GM19351 (cell line): ENCODE data around the gene IGSF9.

Experiments
- ATAC-seq: cut with Tn5 transposase; IDR thresholded peaks from one replicate; pipeline ENCODE4 v1.9.1; 2021; ENCODE audit warnings: mild to moderate bottlenecking, moderate library complexity; ENCODE audit not compliant: unreplicated experiment

IGSF9 gene

GRCh38 chr1:159974350-159974965, 29.0 kb upstream of the IGSF9 start:
- no peak for ATAC-seq

GRCh38 chr1:159973350-159973940, 28.0 kb upstream of the IGSF9 start:
- ATAC-seq = no peak

GRCh38 chr1:159972443-159973205, 27.2 kb upstream of the IGSF9 start:
- no peak for ATAC-seq

GRCh38 chr1:159970932-159971342, 25.5 kb upstream of the IGSF9 start:
- ATAC-seq = no peak

- ATAC-seq = no peak
Measured at GRCh38 chr1:159968901-159969300, 23.5 kb upstream of the IGSF9 start.

GRCh38 chr1:159965263-159965662, 19.9 kb upstream of the IGSF9 start:
- ATAC-seq = no peak

GRCh38 chr1:159964144-159964543, 18.7 kb upstream of the IGSF9 start:
- no peak for ATAC-seq

GRCh38 chr1:159962176-159962575, 16.8 kb upstream of the IGSF9 start:
- ATAC-seq = no peak

- no peak for ATAC-seq
Measured at GRCh38 chr1:159961636-159962035, 16.2 kb upstream of the IGSF9 start.

- no peak for ATAC-seq
Measured at GRCh38 chr1:159960721-159961381, 15.4 kb upstream of the IGSF9 start.

- ATAC-seq = no peak
Measured at GRCh38 chr1:159959451-159959850, 14.0 kb upstream of the IGSF9 start.

- peak; percentile 69 for ATAC-seq
Measured at GRCh38 chr1:159958719-159959380, 13.4 kb upstream of the IGSF9 start.

- no peak for ATAC-seq
Measured at GRCh38 chr1:159957824-159958268, 12.4 kb upstream of the IGSF9 start.

- no peak for ATAC-seq
Measured at GRCh38 chr1:159955456-159955855, 10.0 kb upstream of the IGSF9 start.

- no peak for ATAC-seq
Measured at GRCh38 chr1:159953536-159954515, 8.4 kb upstream of the IGSF9 start, which contains the start of gene SLAMF9. SLAMF9 (minus strand) TSS chr1:159954237; CDS start chr1:159954137, 100 bp downstream.

- ATAC-seq = no peak
Measured at GRCh38 chr1:159952932-159953331, 7.5 kb upstream of the IGSF9 start.

GRCh38 chr1:159951551-159951950, 6.1 kb upstream of the IGSF9 start:
- no peak for ATAC-seq

- no peak for ATAC-seq
Measured at GRCh38 chr1:159951016-159951415, 5.6 kb upstream of the IGSF9 start.

GRCh38 chr1:159949981-159950381, 4.6 kb upstream of the IGSF9 start:
- no peak for ATAC-seq

- no peak for ATAC-seq
Measured at GRCh38 chr1:159949123-159949522, 3.7 kb upstream of the IGSF9 start.
